ENCODE results near the gene JAG2. TPM values are rescaled to one million over a fixed set of nuclear protein-coding genes. Genes with fewer than 3 reads are reported as not detected.

Gene JAG2
- total RNA-seq, 1 donor from 2014 or later = 7.5 TPM

DNA sequence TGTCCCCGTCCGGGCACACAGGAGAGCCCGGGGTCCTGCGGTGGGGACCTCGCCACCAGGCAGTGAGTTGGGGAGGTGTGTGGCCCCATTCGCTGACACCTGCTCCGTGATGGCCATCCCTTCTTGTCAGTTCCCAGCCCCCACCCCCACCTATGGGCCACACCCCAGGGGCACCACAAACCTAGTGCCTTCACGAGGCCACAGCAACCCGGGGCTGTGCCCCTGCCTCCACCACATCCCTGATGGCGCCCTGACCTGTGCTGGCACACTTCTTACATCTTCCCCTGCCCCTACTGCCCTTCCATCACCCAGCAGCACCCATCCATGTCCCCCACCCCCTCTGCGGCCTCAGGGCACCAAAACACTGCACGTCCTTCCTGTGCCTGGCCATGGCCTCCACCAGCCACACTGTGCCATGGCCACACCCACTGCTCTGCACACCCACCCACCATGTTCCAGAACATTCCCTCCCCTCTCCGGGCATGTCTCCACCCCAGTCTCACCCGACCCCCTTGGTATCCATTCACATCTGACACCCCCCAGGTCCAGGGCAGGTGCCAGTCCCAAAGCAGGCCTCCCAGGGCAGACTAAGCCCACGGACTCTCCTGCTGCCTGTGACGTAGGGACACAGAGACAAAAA, 24.4 kb downstream of the JAG2 start:
- Mint-ChIP-seq H3K4me1 (ENCODE audit: unreplicated experiment) (no peaks in the 10 kb centered on the region), H3K27ac (ENCODE audit: unreplicated experiment) (no peak overlapping the region), H3K9me3 (ENCODE audit: unreplicated experiment) (peaks cover 4% of the 10 kb centered on the region), H3K4me3 (ENCODE audit: unreplicated experiment) (no peak overlapping the region), H3K27me3 (ENCODE audit: unreplicated experiment) (no peaks in the 10 kb centered on the region), H3K36me3 (ENCODE audit: unreplicated experiment) (peaks cover 4% of the 10 kb centered on the region)
- no peak for TF ChIP-seq CTCF (IDR thresholded peaks at IDR 0.05)
- no peak for DNase-seq (ENCODE audit: extremely low spot score, unreplicated experiment)

- Mint-ChIP-seq H3K27me3 (ENCODE audit: unreplicated experiment) (no peaks in the 10 kb centered on the region), H3K9me3 (ENCODE audit: unreplicated experiment) (peaks cover 4% of the 10 kb centered on the region), H3K27ac (ENCODE audit: unreplicated experiment) (no peak overlapping the region), H3K36me3 (ENCODE audit: unreplicated experiment) (peaks cover 4% of the 10 kb centered on the region), H3K4me1 (ENCODE audit: unreplicated experiment) (no peaks in the 10 kb centered on the region), H3K4me3 (ENCODE audit: unreplicated experiment) (no peak overlapping the region)
- no peak for TF ChIP-seq CTCF (IDR thresholded peaks at IDR 0.05)
- DNase-seq (ENCODE audit: extremely low spot score, unreplicated experiment) = no peak
Observed at GRCh38 chr14:105143451-105144025, 25.0 kb downstream of the JAG2 start.

DNA sequence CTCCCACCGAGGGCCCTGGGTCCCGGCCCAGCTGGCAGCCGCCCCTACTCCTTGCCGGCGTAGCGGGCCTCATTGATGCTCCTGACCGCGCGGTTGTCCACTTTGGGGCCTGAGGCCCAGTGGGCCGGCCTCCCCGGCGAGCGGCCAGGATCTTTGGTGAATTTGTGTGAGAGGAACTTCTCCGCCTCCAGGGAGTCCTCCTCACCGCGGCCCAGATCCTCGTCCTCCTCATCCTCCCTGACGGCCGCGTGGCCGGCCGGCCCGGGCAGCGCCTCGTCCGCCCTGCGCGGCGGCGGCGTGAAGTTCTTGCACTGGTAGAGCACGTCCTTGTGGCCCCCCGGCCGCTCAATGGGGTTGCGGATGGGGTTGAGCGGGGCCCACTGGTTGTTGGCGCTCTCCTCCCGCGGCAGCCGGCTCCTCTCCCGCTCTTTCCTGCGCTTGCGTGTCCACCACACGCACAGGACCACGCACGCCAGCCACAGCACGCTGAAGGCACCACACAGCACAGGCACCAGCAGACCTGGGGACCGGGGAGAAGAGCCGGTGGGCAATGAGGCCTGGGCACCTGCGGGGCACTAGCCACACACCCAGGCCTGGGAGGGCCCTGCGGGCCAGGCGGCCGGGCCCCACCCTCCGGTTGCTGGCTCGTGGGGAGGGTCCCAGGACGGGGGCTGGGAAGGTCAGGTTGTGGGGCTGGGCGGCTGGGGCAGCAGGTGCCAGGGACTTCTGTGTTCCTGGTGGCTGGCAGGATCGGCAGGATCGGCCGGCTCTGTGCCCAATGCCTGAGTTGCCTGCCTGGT, 25.7 kb downstream of the JAG2 start:
- peaks cover 4% of the 10 kb centered on the region for H3K9me3 Mint-ChIP-seq (ENCODE audit: unreplicated experiment)
- no peak overlapping the region for H3K27ac Mint-ChIP-seq (ENCODE audit: unreplicated experiment)
- peaks cover 4% of the 10 kb centered on the region for H3K36me3 Mint-ChIP-seq (ENCODE audit: unreplicated experiment)
- H3K27me3 Mint-ChIP-seq (ENCODE audit: unreplicated experiment) = no peaks in the 10 kb centered on the region
- H3K4me1 Mint-ChIP-seq (ENCODE audit: unreplicated experiment) = no peaks in the 10 kb centered on the region
- DNase-seq (ENCODE audit: extremely low spot score, unreplicated experiment) = no peak
- TF ChIP-seq CTCF (IDR thresholded peaks at IDR 0.05) = no peak
- no peak overlapping the region for H3K4me3 Mint-ChIP-seq (ENCODE audit: unreplicated experiment)

GRCh38 chr14:105141486-105142281, 26.9 kb downstream of the JAG2 start:
- no peak overlapping the region for H3K4me3 Mint-ChIP-seq (ENCODE audit: unreplicated experiment)

More at GRCh38 chr14:105141486-105142281, 26.9 kb downstream of the JAG2 start:
- H3K27ac Mint-ChIP-seq (ENCODE audit: unreplicated experiment) = no peak overlapping the region
- no peaks in the 10 kb centered on the region for H3K4me1 Mint-ChIP-seq (ENCODE audit: unreplicated experiment)
- H3K36me3 Mint-ChIP-seq (ENCODE audit: unreplicated experiment) = peaks cover 4% of the 10 kb centered on the region
- TF ChIP-seq CTCF (IDR thresholded peaks at IDR 0.05) = no peak
- H3K27me3 Mint-ChIP-seq (ENCODE audit: unreplicated experiment) = no peaks in the 10 kb centered on the region
- DNase-seq (ENCODE audit: extremely low spot score, unreplicated experiment) = no peak
- peaks cover 4% of the 10 kb centered on the region for H3K9me3 Mint-ChIP-seq (ENCODE audit: unreplicated experiment)

All from osteocyte (in vitro differentiated cells).